HG03159 (cell line): Measurements from ENCODE around the gene CRY1.
"Not testable (repeated sequence)": the region's sequence is repeated elsewhere in the genome, so short reads cannot be mapped to it uniquely, and the experiment has no call there.

Experiments
- ATAC-seq: cut with Tn5 transposase; IDR thresholded peaks from one replicate; pipeline ENCODE4 v1.9.1; 2021; ENCODE audit warnings: mild to moderate bottlenecking, moderate library complexity; ENCODE audit not compliant: unreplicated experiment

Gene CRY1

GRCh38 chr12:107108995-107109508 lies 15.7 kb upstream of the CRY1 start:
- ATAC-seq, result no peak

- not testable (repeated sequence) for ATAC-seq
Measured at GRCh38 chr12:107108366-107108765, 15.0 kb upstream of the CRY1 start.

DNA sequence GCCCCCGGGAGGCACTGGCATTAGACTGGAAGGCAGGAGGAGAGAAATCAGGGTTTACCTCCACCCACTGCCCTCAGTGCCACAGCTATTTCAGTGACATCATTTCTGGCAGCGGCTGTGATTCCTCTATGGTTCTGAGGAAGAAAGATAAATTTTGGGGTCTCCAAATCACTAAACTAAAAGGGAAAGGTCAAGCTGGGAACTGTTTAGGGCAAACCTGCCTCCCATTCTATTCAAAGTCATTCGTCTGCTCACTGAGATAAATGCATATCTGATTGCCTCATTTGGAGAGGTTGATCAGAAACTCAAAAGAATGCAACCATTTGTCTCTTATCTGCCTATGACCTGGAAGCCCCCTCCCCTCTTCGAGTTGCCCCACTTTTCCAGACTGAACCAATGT lies 14.0 kb upstream of the CRY1 start:
- no peak for ATAC-seq

GRCh38 chr12:107106241-107107025 lies 13.1 kb upstream of the CRY1 start:
- ATAC-seq, result no peak

- no peak for ATAC-seq
Measured at GRCh38 chr12:107105410-107105703, 12.0 kb upstream of the CRY1 start.

DNA sequence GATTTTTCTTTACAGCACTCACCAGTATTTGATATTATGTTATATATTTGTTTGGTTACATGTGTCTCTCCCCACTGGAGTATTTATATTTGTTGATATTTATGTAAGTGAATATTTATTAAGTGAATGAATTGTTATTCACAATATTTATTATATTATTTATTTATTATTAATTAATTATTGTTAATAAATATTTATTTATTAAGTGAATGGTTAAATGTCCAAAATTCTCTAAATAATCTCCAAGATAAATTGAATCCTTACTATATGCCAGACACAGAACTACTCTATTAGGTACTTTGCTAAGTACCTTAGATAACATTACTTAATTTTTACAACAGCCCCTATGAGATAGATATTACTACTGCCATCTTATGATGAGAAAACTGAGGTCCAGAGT lies 10.2 kb upstream of the CRY1 start:
- ATAC-seq, result no peak

- ATAC-seq, result no peak
Measured at GRCh38 chr12:107103097-107103496, 9.7 kb upstream of the CRY1 start.

DNA sequence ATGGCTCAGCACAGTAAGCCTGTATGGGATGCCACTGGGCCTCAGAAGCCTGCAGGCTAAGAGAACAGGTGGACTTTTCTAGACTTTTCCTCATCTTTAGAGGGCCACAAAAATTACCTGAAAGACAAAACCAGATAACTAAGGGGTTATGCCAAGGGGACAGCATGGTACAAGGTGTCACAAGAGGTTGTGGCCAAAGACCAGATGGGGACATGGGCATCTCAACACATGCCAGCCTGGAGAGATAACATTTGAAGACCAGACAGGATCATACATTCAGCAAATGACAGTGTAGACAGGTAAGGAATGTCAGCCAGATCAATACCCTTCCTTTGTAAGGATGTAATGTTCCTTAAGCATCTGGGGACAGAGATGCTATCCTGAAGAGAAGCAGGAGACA lies 8.9 kb upstream of the CRY1 start:
- ATAC-seq, result no peak

GRCh38 chr12:107101651-107102050 lies 8.3 kb upstream of the CRY1 start:
- no peak for ATAC-seq

DNA sequence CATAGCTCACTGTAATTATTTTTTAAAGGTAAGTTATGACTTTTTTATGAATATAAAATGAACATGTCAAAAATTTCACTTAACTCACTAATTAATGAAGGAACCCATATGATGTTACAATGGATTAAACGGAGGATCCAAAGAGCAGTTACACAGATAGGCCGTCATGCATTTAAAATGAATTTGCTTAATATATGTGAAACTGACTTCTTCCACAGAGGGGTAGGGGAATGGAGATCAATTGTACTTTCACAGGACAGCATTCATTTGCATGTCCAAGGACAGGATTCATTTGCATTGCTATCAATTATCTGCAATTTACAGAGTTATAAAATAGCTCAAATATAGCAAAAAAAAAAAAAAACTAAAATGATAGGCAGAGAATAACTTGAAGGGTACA lies 6.6 kb upstream of the CRY1 start:
- ATAC-seq, result no peak

DNA sequence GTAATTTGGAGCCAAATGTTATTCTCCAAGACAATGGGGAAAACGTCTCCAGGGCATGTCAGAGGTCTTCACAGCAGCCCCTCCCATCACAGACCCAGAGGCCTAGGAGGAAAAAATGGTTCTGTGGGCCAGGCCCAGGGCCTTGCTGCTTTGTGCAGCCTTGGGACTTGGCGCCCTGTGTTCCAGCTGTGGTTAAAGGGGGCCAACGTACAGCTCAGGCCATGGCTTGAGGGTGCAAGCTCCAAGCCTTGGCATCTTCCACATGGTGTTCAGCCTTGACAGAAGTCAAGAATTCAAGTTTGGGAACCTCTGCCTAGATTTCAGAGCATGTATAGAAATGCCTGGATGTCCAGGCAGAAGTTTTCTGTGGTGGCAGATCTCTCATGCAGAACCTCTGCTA lies 3.2 kb upstream of the CRY1 start:
- ATAC-seq, result no peak

DNA sequence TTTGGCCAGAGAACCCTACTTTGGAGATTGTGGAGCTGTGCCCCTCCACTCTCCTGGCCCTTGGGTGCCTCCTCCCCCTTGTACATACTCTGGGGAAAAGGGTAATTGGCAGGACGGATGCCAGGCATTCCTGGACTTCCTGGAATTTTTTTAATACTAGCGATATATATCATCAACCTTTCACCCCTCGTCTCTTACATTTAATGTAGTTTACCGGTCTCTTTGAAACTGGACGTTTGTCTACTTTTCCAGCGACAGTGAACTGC lies 767 bp upstream of the CRY1 start:
- no peak for ATAC-seq

GRCh38 chr12:107092669-107093416 lies 506 bp downstream of the CRY1 start:
- peak; percentile 33 for ATAC-seq

DNA sequence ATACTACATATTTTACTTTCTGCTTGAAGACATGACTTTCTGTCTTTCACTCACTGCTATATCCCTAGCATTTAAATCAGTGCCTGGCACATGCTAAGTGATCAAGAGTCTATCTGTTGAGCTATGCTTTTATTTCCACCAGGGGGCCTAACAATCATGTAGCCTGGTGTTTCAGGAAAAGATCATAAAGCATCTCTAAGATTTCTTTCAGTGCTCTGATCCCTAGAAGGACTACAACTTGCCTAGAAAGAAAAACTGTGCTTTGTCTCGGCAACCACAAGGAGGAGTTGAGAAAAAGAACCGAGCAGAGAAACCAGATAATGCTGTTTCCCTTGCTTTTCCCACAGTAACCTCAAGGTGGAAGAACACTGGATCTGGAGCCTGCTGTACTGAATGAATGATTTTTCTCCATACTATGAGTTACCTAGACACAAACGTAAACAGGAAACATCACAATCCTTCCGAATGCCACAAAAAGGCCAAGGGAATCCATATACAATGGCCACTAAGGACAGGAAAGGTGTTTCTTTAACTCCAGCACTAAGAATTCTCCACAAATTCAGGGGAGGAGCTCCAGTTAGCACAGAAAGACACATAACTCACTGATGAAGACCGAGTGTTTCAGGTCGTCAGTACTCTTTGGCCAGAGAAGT lies 1.2 kb downstream of the CRY1 start:
- ATAC-seq, result no peak

DNA sequence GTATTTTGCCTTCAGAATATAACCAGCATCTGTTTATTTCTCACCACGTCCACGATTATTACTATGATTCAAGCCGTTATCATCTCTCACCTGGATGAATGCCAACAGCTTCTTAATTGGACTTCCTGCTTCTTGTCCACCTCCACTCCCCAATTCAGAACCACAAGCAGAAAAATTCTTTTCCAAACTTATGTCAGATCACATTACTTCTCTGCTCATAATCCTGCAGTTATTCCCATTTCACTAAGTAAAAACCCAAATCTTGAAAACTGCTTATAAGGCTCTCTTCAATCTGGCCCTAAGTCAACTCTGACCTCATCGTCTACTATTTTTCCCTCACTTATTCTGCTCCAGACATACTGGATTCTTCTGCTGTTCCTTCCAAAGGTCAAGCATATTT lies 2.0 kb downstream of the CRY1 start:
- ATAC-seq, result no peak

GRCh38 chr12:107090711-107091110 lies 2.6 kb downstream of the CRY1 start:
- no peak for ATAC-seq

DNA sequence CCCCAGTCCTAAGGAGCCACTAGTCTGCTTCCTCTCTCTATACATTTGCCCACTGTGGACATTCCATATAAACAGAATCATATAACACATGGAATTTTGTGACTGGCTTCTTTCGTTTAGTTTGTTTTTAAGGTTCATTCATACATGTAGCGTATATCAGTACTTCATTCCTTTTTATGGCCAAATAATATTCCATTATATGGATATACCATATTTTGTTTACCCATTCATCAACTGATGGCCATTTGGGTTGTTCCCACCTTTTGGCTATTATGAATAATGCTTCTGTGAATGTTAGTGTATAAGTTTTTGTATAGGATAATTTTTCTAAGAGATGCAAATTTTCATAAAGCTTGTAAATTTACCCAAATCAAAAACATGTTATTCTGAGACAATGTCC lies 4.4 kb downstream of the CRY1 start:
- ATAC-seq, result no peak

GRCh38 chr12:107086314-107086713 lies 7.0 kb downstream of the CRY1 start:
- ATAC-seq, result no peak

DNA sequence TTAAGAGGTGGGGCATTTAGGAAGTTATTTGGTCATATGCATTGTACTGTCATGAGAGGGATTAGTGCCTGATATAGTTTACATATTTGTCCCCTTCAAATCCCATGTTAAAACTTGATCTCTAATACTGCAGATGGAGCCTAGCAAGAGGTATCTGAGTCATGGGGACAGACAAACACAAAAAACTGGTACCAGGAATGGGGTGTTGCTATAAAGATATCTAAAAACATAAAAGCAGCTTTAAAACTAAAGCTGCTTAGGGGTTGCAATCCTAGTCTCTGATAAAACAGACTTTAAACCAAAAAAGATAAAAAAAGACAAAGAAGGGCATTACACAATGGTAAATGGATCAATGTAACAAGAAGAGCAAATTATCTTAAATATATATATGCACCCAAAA lies 11.6 kb downstream of the CRY1 start:
- ATAC-seq, result no peak

DNA sequence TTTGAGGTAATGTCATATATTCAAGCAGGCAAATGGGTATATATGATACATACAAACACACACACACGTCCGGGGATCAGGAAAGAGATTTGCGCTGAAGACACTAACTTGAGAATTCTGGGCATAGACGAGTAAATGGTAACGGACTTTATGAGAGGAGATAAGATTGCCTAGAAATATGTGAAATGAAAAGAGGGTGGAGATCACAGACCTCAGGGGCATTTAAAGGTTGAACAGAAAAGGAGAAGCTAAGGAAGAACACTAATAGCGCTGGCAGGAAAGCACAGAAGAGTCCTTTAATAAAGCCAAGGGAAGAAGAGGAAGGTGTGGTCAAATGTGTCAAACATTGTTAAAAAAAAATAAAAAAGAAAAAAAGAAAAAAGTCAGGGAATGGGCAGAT lies 13.1 kb downstream of the CRY1 start:
- no peak for ATAC-seq

GRCh38 chr12:107079172-107080011 lies 14.0 kb downstream of the CRY1 start:
- no peak for ATAC-seq
